H9 (cell line): ENCODE data around the gene PDZD2. TPM values are rescaled to one million over a fixed set of nuclear protein-coding genes. Genes with fewer than 3 reads are reported as not detected.

ENCODE experiments used
- DNase-seq: peaks from one replicate; pipeline ENCODE4 v3.0.0-alpha.2; 2017
- H2AFZ ChIP-seq: one replicate; pipeline ENCODE4 v1.6.1; 2013; ENCODE audit warnings: mild to moderate bottlenecking, low read length, control low read depth, moderate library complexity
- H2AK5ac ChIP-seq: 2 replicates; pipeline ENCODE4 v1.6.1; 2013; ENCODE audit warnings: low read length, control low read depth, mixed read lengths; ENCODE audit not compliant: insufficient read length
- H2BK120ac ChIP-seq: one replicate; pipeline ENCODE4 v1.6.1; 2013; ENCODE audit warnings: low read depth, mild to moderate bottlenecking, low read length, control low read depth, inconsistent platforms; ENCODE audit not compliant: poor library complexity, severe bottlenecking
- H2BK12ac ChIP-seq: 2 replicates; pipeline ENCODE4 v1.6.1; 2013; ENCODE audit warnings: low read length, control low read depth, mixed read lengths, low read depth; ENCODE audit not compliant: insufficient read length
- H2BK15ac ChIP-seq: 2 replicates; pipeline ENCODE4 v1.6.1; 2013; ENCODE audit warnings: low read depth, low read length, control low read depth
- H2BK20ac ChIP-seq: one replicate; pipeline ENCODE4 v1.6.1; 2013; ENCODE audit warnings: low read depth, mild to moderate bottlenecking, low read length, control low read depth, inconsistent platforms; ENCODE audit not compliant: poor library complexity, severe bottlenecking
- H2BK5ac ChIP-seq: 2 replicates; pipeline ENCODE4 v1.6.1; 2013; ENCODE audit warnings: low read length, control low read depth, mixed read lengths; ENCODE audit not compliant: insufficient read length
- H3K14ac ChIP-seq: 2 replicates; pipeline ENCODE4 v1.6.1; 2013; ENCODE audit warnings: low read length, control low read depth; ENCODE audit not compliant: insufficient read depth
- H3K18ac ChIP-seq: 2 replicates; pipeline ENCODE4 v1.6.1; 2013; ENCODE audit warnings: low read depth, mild to moderate bottlenecking, mixed read lengths, low read length, control low read depth; ENCODE audit not compliant: insufficient read length
- H3K23ac ChIP-seq: 2 replicates; pipeline ENCODE4 v1.6.1; 2013; ENCODE audit warnings: low read length, control low read depth, mixed read lengths, low read depth; ENCODE audit not compliant: insufficient read length
- H3K23me2 ChIP-seq: 2 replicates; pipeline ENCODE4 v1.6.1; 2013; ENCODE audit warnings: low read depth, mild to moderate bottlenecking, mixed read lengths, low read length, control low read depth; ENCODE audit not compliant: insufficient read length, poor library complexity, severe bottlenecking
- H3K27ac ChIP-seq: 2 replicates; pipeline ENCODE4 v1.5.1; 2013; ENCODE audit warnings: low read length, control low read depth, mixed read lengths, low read depth; ENCODE audit not compliant: insufficient read length
- H3K27me3 ChIP-seq: 2 replicates; pipeline ENCODE4 v1.6.1; 2013; ENCODE audit warnings: low read length, control low read depth, inconsistent platforms; ENCODE audit not compliant: insufficient read depth
- H3K4ac ChIP-seq: 2 replicates; pipeline ENCODE4 v1.6.1; 2013; ENCODE audit warnings: low read depth, mild to moderate bottlenecking, control low read depth, inconsistent platforms, low read length, moderate library complexity
- H3K4me1 ChIP-seq: 2 replicates; pipeline ENCODE4 v1.6.1; 2013; ENCODE audit warnings: low read length, control low read depth, inconsistent platforms; ENCODE audit not compliant: insufficient read depth
- H3K4me2 ChIP-seq: 2 replicates; pipeline ENCODE4 v1.6.1; 2013; ENCODE audit warnings: low read length, control low read depth, mixed read lengths; ENCODE audit not compliant: insufficient read length, insufficient read depth
- H3K56ac ChIP-seq: 2 replicates; pipeline ENCODE4 v1.6.1; 2013; ENCODE audit warnings: low read depth, mild to moderate bottlenecking, mixed read lengths, low read length, control low read depth; ENCODE audit not compliant: insufficient read length
- H3K79me1 ChIP-seq: 2 replicates; pipeline ENCODE4 v1.6.1; 2013; ENCODE audit warnings: low read depth, mild to moderate bottlenecking, moderate library complexity, low read length, control low read depth, inconsistent platforms; ENCODE audit not compliant: insufficient read depth, poor library complexity, severe bottlenecking
- H3K79me2 ChIP-seq: 2 replicates; pipeline ENCODE4 v1.6.1; 2013; ENCODE audit warnings: low read length, control low read depth, inconsistent platforms; ENCODE audit not compliant: insufficient read depth
- H3K9ac ChIP-seq: 2 replicates; pipeline ENCODE4 v1.6.1; 2013; ENCODE audit warnings: low read length, control low read depth, mixed read lengths; ENCODE audit not compliant: insufficient read length; ENCODE audit errors: extremely low read depth
- H3K9me3 ChIP-seq: one replicate; pipeline ENCODE4 v1.6.1; 2013; ENCODE audit warnings: low read depth, low read length, inconsistent platforms; ENCODE audit not compliant: control insufficient read depth
- H3T11ph ChIP-seq: one replicate; pipeline ENCODE4 v1.6.1; 2013; ENCODE audit warnings: mild to moderate bottlenecking, low read length, control low read depth, inconsistent platforms
- H4K20me1 ChIP-seq: one replicate; pipeline ENCODE4 v1.6.1; 2013; ENCODE audit not compliant: control insufficient read depth, insufficient read length, insufficient read depth
- H4K5ac ChIP-seq: 2 replicates; pipeline ENCODE4 v1.6.1; 2013; ENCODE audit warnings: low read depth, mild to moderate bottlenecking, mixed read lengths, low read length, control low read depth; ENCODE audit not compliant: insufficient read length
- H4K8ac ChIP-seq: replicated peaks from 2 replicates; pipeline ENCODE4 v1.6.1; 2013; ENCODE audit warnings: low read length, control low read depth, mixed read lengths, low read depth; ENCODE audit not compliant: insufficient read length
- H4K91ac ChIP-seq: 2 replicates; pipeline ENCODE4 v1.6.1; 2013; ENCODE audit warnings: low read depth, mild to moderate bottlenecking, moderate library complexity, mixed read lengths, low read length, control low read depth; ENCODE audit not compliant: insufficient read length
- H3K27ac Mint-ChIP-seq, 3 experiments: 2 replicates in 2 of 3; 3 replicates in 1 of 3; pipeline ENCODE4 v1.8.0; 2020 to 2021; ENCODE audit warnings: mixed read lengths in 3 of 3, mild to moderate bottlenecking in 1 of 3, moderate library complexity in 1 of 3
- H3K27me3 Mint-ChIP-seq: 2 replicates; pipeline ENCODE4 v1.8.0; 2021; ENCODE audit warnings: low read depth, mild to moderate bottlenecking, moderate library complexity, mixed read lengths
- H3K36me3 Mint-ChIP-seq, 3 experiments: 2 replicates in 2 of 3; 3 replicates in 1 of 3; pipeline ENCODE4 v1.8.0; 2020 to 2021; ENCODE audit warnings: low read depth in 3 of 3, mixed read lengths in 3 of 3; ENCODE audit not compliant: insufficient read depth in 1 of 3
- H3K4me1 Mint-ChIP-seq, 2 experiments: 2 replicates each; pipeline ENCODE4 v1.8.0; 2020; ENCODE audit warnings: mixed read lengths in 2 of 2
- H3K4me3 Mint-ChIP-seq, 2 experiments: 2 replicates in 1 of 2; 3 replicates in 1 of 2; pipeline ENCODE4 v1.8.0; 2020 to 2021; ENCODE audit warnings: mild to moderate bottlenecking in 2 of 2, mixed read lengths in 2 of 2, moderate library complexity in 1 of 2
- H3K9me3 Mint-ChIP-seq, 2 experiments: 2 replicates in 1 of 2; 3 replicates in 1 of 2; pipeline ENCODE4 v1.8.0; 2020; ENCODE audit warnings: mild to moderate bottlenecking in 2 of 2, mixed read lengths in 2 of 2, moderate library complexity in 1 of 2
- WGBS: extraction: QIAGEN DNeasy Blood & Tissue Kit; methylation state at CpG from one replicate; pipeline ENCODE4 v1.1.7; 2013; ENCODE audit warnings: missing lambda C conversion rate, low lambda C conversion rate, mixed read lengths; ENCODE audit not compliant: insufficient read length; ENCODE audit errors: extremely low coverage; 5-methylcytosine and 5-hydroxymethylcytosine counted together
- total RNA-seq: library from RNA; stranded (reverse); gene quantifications from 2 replicates; pipeline ENCODE4 v1.2.1, GENCODE V29; 2021
- TF ChIP-seq, protein P1 (sequence below): fragments of 200-600 bp; sonication (generic); conservative IDR thresholded peaks from 3 replicates; pipeline ENCODE4 v1.8.0; 2021; ENCODE audit warnings: antibody characterized with exemption, mild to moderate bottlenecking

Gene PDZD2
- total RNA-seq, 1 experiment from 2014 or later: 9.9 TPM

DNA sequence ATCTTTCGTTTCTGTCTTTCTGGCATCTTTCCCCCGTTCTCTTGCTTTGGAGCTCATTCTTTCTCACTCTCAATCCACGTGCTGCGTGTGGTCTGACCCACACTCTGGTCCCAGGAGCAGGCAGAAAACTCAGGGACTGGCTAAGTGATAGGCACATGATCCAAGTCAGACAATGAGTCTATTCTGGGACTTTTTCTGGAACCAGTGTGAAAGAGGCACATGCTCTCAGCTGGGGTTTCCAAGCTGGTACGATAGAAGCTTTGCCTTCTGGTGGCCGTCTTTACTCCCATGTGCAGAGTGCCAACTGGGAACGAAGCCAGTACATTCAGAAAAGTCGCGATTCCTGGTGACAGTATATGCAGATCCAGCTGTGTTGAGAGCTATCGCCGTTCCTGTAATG lies 94.4 kb downstream of the PDZD2 start:
- Mint-ChIP-seq H3K9me3 (no peaks in the 10 kb centered on the region), H3K4me3 (no peak overlapping the region), H3K27me3 (peaks cover 3% of the 10 kb centered on the region; the same call in 1 of the 2 replicates), H3K36me3 (no peaks in the 10 kb centered on the region; a peak in 1 of 7 replicates), H3K4me1 (peaks cover 33 to 40% of the 10 kb centered on the region in 2 experiments), H3K27ac (no peak overlapping the region)
- Histone ChIP-seq H3K79me2 (no peaks in the 10 kb centered on the region), H2BK120ac (no peak overlapping the region), H2AK5ac (no peak overlapping the region), H3K23me2 (no peaks in the 10 kb centered on the region), H2AFZ (no peak overlapping the region), H3K23ac (no peak overlapping the region), H2BK5ac (no peak overlapping the region), H3K4me1 (peaks cover 14% of the 10 kb centered on the region; the same call in 1 of the 2 replicates), H2BK12ac (peak overlapping the region; percentile 95), H2BK15ac (no peak overlapping the region), H3K27me3 (no peaks in the 10 kb centered on the region), H3K56ac (no peak overlapping the region), H3K79me1 (no peaks in the 10 kb centered on the region), H3K4me2 (no peak overlapping the region), H3K14ac (no peak overlapping the region), H3K18ac (no peak overlapping the region), H3T11ph (no peak overlapping the region), H4K8ac (no peak overlapping the region), H3K9ac (no peak overlapping the region), H4K20me1 (no peaks in the 10 kb centered on the region), H3K27ac (no peak overlapping the region), H4K91ac (no peak overlapping the region), H2BK20ac (no peak overlapping the region), H3K9me3 (no peaks in the 10 kb centered on the region), H4K5ac (no peak overlapping the region), H3K4ac (no peak overlapping the region)
- no peak for DNase-seq
- WGBS: no CpG with 5 or more reads among the region's 11 CpGs
- TF ChIP-seq, protein P1, sequence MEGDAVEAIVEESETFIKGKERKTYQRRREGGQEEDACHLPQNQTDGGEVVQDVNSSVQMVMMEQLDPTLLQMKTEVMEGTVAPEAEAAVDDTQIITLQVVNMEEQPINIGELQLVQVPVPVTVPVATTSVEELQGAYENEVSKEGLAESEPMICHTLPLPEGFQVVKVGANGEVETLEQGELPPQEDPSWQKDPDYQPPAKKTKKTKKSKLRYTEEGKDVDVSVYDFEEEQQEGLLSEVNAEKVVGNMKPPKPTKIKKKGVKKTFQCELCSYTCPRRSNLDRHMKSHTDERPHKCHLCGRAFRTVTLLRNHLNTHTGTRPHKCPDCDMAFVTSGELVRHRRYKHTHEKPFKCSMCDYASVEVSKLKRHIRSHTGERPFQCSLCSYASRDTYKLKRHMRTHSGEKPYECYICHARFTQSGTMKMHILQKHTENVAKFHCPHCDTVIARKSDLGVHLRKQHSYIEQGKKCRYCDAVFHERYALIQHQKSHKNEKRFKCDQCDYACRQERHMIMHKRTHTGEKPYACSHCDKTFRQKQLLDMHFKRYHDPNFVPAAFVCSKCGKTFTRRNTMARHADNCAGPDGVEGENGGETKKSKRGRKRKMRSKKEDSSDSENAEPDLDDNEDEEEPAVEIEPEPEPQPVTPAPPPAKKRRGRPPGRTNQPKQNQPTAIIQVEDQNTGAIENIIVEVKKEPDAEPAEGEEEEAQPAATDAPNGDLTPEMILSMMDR: no peak
